GM23338 (cell line): ENCODE data around the gene SUPT5H. TPM values are rescaled to one million over a fixed set of nuclear protein-coding genes. Genes with fewer than 3 reads are reported as not detected.

ENCODE experiments used
- ATAC-seq: fragments of 200-7000 bp; cut with Tn5 transposase; 3 replicates; pipeline ENCODE4 v1.9.1; 2020
- DNase-seq: peaks from one replicate; pipeline ENCODE4 v3.0.0-alpha.2; 2015; ENCODE audit warnings: low spot score
- H2AFZ ChIP-seq: fragments of 200-600 bp; sonication (generic); 2 replicates; pipeline ENCODE4 v1.8.0; 2016; ENCODE audit warnings: antibody characterized with exemption, mild to moderate bottlenecking, moderate library complexity
- H3F3A ChIP-seq: fragments of 200-600 bp; sonication (generic); replicated peaks from 2 replicates; pipeline ENCODE4 v1.8.0; 2017; ENCODE audit warnings: antibody characterized with exemption, mixed run types, low read depth
- H3K27ac ChIP-seq: fragments of 200-600 bp; sonication (generic); 2 replicates; pipeline ENCODE4 v1.6.1; 2016; ENCODE audit warnings: low read depth
- H3K27me3 ChIP-seq: fragments of 200-600 bp; sonication (generic); 2 replicates; pipeline ENCODE4 v1.8.0; 2016; ENCODE audit warnings: mild to moderate bottlenecking, mixed run types, moderate library complexity; ENCODE audit not compliant: insufficient read depth
- H3K36me3 ChIP-seq: fragments of 200-600 bp; sonication (generic); 2 replicates; pipeline ENCODE4 v1.8.0; 2016; ENCODE audit warnings: mild to moderate bottlenecking; ENCODE audit not compliant: insufficient read depth
- H3K4me1 ChIP-seq: fragments of 200-600 bp; sonication (generic); 2 replicates; pipeline ENCODE4 v1.8.0; 2016; ENCODE audit warnings: mild to moderate bottlenecking, moderate library complexity; ENCODE audit not compliant: insufficient read depth
- H3K4me2 ChIP-seq: fragments of 200-600 bp; sonication (generic); 2 replicates; pipeline ENCODE4 v1.7.1; 2017; ENCODE audit warnings: mixed run types
- H3K4me3 ChIP-seq: fragments of 200-600 bp; sonication (generic); 2 replicates; pipeline ENCODE4 v1.6.1; 2016; ENCODE audit warnings: mixed run types
- H3K79me2 ChIP-seq: fragments of 200-600 bp; sonication (generic); replicated peaks from 2 replicates; pipeline ENCODE4 v1.8.0; 2017; ENCODE audit warnings: mild to moderate bottlenecking; ENCODE audit not compliant: insufficient read depth
- H3K9me2 ChIP-seq: fragments of 200-600 bp; sonication (generic); 2 replicates; pipeline ENCODE4 v1.8.0; 2017; ENCODE audit not compliant: insufficient read depth
- H4K20me1 ChIP-seq: fragments of 200-600 bp; sonication (generic); replicated peaks from 2 replicates; pipeline ENCODE4 v1.8.0; 2017; ENCODE audit warnings: mild to moderate bottlenecking; ENCODE audit not compliant: insufficient read depth
- H3K27ac Mint-ChIP-seq: 2 replicates; pipeline ENCODE4 v1.8.0; 2020; ENCODE audit warnings: inconsistent platforms, mild to moderate bottlenecking, moderate library complexity, mixed read lengths
- H3K27me3 Mint-ChIP-seq: 3 replicates; pipeline ENCODE4 v1.8.0; 2022; ENCODE audit warnings: low read depth, mild to moderate bottlenecking, moderate library complexity, mixed read lengths, inconsistent platforms; ENCODE audit not compliant: insufficient read depth, poor library complexity
- H3K36me3 Mint-ChIP-seq: 3 replicates; pipeline ENCODE4 v1.8.0; 2021; ENCODE audit warnings: low read depth, mild to moderate bottlenecking, inconsistent platforms, moderate library complexity, mixed read lengths
- H3K4me1 Mint-ChIP-seq: 3 replicates; pipeline ENCODE4 v1.8.0; 2020; ENCODE audit warnings: mild to moderate bottlenecking, inconsistent platforms, mixed read lengths
- H3K4me3 Mint-ChIP-seq: 3 replicates; pipeline ENCODE4 v1.8.0; 2021; ENCODE audit warnings: moderate library complexity, mild to moderate bottlenecking, inconsistent platforms, mixed read lengths
- H3K9me3 Mint-ChIP-seq: 3 replicates; pipeline ENCODE4 v1.8.0; 2020; ENCODE audit warnings: moderate library complexity, mild to moderate bottlenecking, inconsistent platforms, mixed read lengths
- CREB1 ChIP-seq: fragments of 250-450 bp; sonication (Bioruptor Pico); IDR thresholded peaks from 2 replicates; pipeline ENCODE4 v1.5.0; 2020; ENCODE audit warnings: low read depth, mild to moderate bottlenecking, moderate library complexity
- CTCF ChIP-seq, 2 experiments: fragments of 200-600 bp in 1 of 2; sonication (generic) in 1 of 2; conservative IDR thresholded peaks; 2 replicates each; pipeline versions ENCODE4 v1.5.1 to v1.6.1; 2016 to 2017; ENCODE audit warnings: antibody characterized with exemption in 2 of 2, low read depth in 2 of 2, mild to moderate bottlenecking in 2 of 2, moderate library complexity in 1 of 2
- ETS1 ChIP-seq: IDR thresholded peaks from 2 replicates; pipeline ENCODE4 v1.6.1; 2016; ENCODE audit warnings: antibody characterized with exemption
- EZH2 ChIP-seq: fragments of 200-600 bp; sonication (generic); IDR thresholded peaks from one replicate; pipeline ENCODE4 v1.8.0; 2017; ENCODE audit warnings: antibody characterized with exemption, mild to moderate bottlenecking, low read depth; ENCODE audit not compliant: unreplicated experiment
- EZH2phosphoT487 ChIP-seq: fragments of 200-600 bp; sonication (generic); IDR thresholded peaks from one replicate; pipeline ENCODE4 v1.8.1; 2018; ENCODE audit warnings: antibody characterized with exemption; ENCODE audit not compliant: unreplicated experiment
- JUNB ChIP-seq: IDR thresholded peaks from one replicate; pipeline ENCODE4 v1.6.1; 2016; ENCODE audit warnings: antibody characterized with exemption; ENCODE audit not compliant: unreplicated experiment
- NANOG ChIP-seq: IDR thresholded peaks from 2 replicates; pipeline ENCODE4 v1.6.1; 2016; ENCODE audit warnings: antibody characterized with exemption, borderline replicate concordance
- POLR2AphosphoS5 ChIP-seq: IDR thresholded peaks from 2 replicates; pipeline ENCODE4 v1.6.1; 2016; ENCODE audit warnings: antibody characterized with exemption, low read depth
- REST ChIP-seq: IDR thresholded peaks from one replicate; pipeline ENCODE4 v1.6.1; 2018; ENCODE audit warnings: antibody characterized with exemption; ENCODE audit not compliant: unreplicated experiment
- ZNF114 ChIP-seq: fragments of 250-450 bp; sonication (Bioruptor Pico); IDR thresholded peaks from 2 replicates; pipeline ENCODE4 v1.5.0; 2020; ENCODE audit warnings: mild to moderate bottlenecking, moderate library complexity
- ZNF331 ChIP-seq: fragments of 250-450 bp; sonication (Bioruptor Pico); IDR thresholded peaks from 2 replicates; pipeline ENCODE4 v1.5.0; 2020; ENCODE audit warnings: low read depth, mild to moderate bottlenecking, moderate library complexity
- ZNF462 ChIP-seq: fragments of 250-450 bp; sonication (Bioruptor Pico); IDR thresholded peaks from 2 replicates; pipeline ENCODE4 v1.5.0; 2020; ENCODE audit warnings: mild to moderate bottlenecking, moderate library complexity
- polyA plus RNA-seq: library from polyadenylated mRNA; unstranded; fragments of >200 nt; fragmentation: Nextera tagmentation; extraction: Ambion mirVana; gene quantifications from 2 replicates; pipeline ENCODE4 v1.2.1, GENCODE V29; 2016
- total RNA-seq: library from RNA; depleted of rRNA; stranded (reverse); fragments of >200 nt; shearing (Covaris generic); gene quantifications from 2 replicates; pipeline ENCODE4 v1.2.3, GENCODE V29; 2014

The SUPT5H gene
- total and polyA plus RNA-seq, 2 experiments from 2014 or later = 108 to 150 TPM

- Histone ChIP-seq H3K27ac (peak overlapping the region; percentile 81; the same call in 1 of the 2 replicates), H3K4me1 (peaks cover 4% of the 10 kb centered on the region; the same call in 1 of the 2 replicates), H3K4me2 (peak overlapping the region; percentile 86), H3F3A (no peaks in the 10 kb centered on the region), H3K27me3 (no peaks in the 10 kb centered on the region), H4K20me1 (peaks cover 21% of the 10 kb centered on the region), H3K4me3 (peak overlapping the region; percentile 76), H2AFZ (no peak overlapping the region), H3K79me2 (peaks cover 67% of the 10 kb centered on the region), H3K9me2 (no peaks in the 10 kb centered on the region), H3K36me3 (no peaks in the 10 kb centered on the region; the same call in 1 of the 2 replicates)
- Mint-ChIP-seq H3K36me3 (peaks cover 27% of the 10 kb centered on the region), H3K27ac (no peak overlapping the region; the same call in 1 of the 2 replicates), H3K4me1 (peaks cover 10% of the 10 kb centered on the region), H3K27me3 (peaks cover 14% of the 10 kb centered on the region), H3K9me3 (peaks cover 4% of the 10 kb centered on the region; the same call in 1 of the 3 replicates), H3K4me3 (peak overlapping the region; percentile 94)
- ATAC-seq (no peak), DNase-seq (no peak)
- no peak for TF ChIP-seq ZNF331 (CRISPR knock-in tag)
- no peak for TF ChIP-seq EZH2
- no peak for TF ChIP-seq REST
- TF ChIP-seq ZNF462 (CRISPR knock-in tag) = no peak
- no peak for TF ChIP-seq CTCF (conservative IDR thresholded peaks at IDR 0.05; ENCODE audit: low read depth in 2 of 2)
- no peak for TF ChIP-seq JUNB
- TF ChIP-seq CREB1 = no peak
- TF ChIP-seq NANOG = no peak
- TF ChIP-seq POLR2AphosphoS5 = no peak
- TF ChIP-seq ZNF114 = no peak
- TF ChIP-seq EZH2phosphoT487 = no peak
- no peak for TF ChIP-seq ETS1
Observed at GRCh38 chr19:39446365-39447084, 1.1 kb downstream of the SUPT5H start.
